ENCODE measurements around the gene RBP4.
A peak's percentile ranks its signal among the peaks of the same experiment; 100 is the strongest.

Gene RBP4

DNA sequence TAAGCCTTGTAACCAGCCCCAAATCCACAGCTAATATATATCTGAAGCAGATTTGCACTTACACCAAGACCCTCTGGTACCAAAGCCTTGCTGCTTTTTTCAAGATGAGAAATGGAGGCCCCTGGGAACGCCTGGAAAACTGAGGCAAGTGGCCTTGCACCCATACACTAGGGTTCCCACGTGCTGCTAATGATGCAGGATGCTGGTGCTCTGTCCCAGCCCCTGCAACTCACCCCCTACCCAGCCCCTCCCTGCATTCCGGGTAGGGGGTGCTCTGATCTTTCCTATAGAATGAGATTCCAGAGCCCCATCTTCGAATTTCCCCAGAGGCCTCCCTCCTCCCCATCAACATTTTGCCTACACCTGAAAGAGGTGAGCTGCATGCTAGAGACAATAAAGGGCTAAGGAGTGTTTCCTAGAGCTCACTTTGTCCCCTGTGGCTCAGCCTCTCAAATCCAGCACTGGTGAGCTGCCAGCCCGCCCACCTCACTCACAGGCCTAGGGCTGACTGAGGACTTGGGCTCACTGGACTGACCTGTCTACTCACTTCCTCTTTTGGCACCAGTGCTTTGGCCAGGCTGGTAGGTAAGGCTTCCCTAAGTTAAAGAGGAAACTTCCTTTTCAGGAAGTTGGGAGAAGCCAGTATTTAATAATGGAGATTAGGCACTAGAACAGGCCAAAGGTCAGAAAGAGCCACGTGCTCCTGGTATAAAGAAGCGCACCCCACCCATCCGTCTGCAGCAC, 9.8 kb downstream of the RBP4 start:
- DNase-seq (ENCODE audit: low read depth in 2 of 2): no peak
- TF ChIP-seq, protein P1, sequence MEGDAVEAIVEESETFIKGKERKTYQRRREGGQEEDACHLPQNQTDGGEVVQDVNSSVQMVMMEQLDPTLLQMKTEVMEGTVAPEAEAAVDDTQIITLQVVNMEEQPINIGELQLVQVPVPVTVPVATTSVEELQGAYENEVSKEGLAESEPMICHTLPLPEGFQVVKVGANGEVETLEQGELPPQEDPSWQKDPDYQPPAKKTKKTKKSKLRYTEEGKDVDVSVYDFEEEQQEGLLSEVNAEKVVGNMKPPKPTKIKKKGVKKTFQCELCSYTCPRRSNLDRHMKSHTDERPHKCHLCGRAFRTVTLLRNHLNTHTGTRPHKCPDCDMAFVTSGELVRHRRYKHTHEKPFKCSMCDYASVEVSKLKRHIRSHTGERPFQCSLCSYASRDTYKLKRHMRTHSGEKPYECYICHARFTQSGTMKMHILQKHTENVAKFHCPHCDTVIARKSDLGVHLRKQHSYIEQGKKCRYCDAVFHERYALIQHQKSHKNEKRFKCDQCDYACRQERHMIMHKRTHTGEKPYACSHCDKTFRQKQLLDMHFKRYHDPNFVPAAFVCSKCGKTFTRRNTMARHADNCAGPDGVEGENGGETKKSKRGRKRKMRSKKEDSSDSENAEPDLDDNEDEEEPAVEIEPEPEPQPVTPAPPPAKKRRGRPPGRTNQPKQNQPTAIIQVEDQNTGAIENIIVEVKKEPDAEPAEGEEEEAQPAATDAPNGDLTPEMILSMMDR (IDR thresholded peaks at IDR 0.05; ENCODE audit: low read depth, low read length): no peak
- no peak overlapping the region for H3K4me3 ChIP-seq (replicated peaks in 1 of 2; ENCODE audit: low read depth in 2 of 2, low read length in 2 of 2)

DNA sequence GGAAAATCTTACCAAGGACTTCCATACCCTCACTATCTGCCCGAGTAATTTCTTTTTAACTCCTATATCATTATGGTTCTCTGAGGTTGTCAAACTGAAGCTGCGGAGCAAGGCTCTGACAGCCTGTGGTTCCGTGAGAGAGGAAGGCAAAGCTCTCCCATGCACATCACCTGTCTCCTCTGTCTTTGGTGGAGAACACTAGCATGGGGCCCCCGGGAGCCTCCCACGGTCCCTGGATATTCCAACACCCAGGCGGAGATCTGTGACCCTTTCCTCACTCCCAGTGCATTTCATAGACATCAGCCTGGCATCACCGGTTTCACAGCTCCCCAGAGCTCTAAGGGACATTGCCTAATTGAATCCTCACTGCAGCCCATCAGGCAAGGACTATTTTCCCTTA, 10.4 kb downstream of the RBP4 start:
- DNase-seq (ENCODE audit: low read depth in 2 of 2): no peak
- TF ChIP-seq, protein P1 (IDR thresholded peaks at IDR 0.05; ENCODE audit: low read depth, low read length): no peak
- H3K4me3 ChIP-seq (replicated peaks in 1 of 2; ENCODE audit: low read depth in 2 of 2, low read length in 2 of 2): no peak overlapping the region

DNA sequence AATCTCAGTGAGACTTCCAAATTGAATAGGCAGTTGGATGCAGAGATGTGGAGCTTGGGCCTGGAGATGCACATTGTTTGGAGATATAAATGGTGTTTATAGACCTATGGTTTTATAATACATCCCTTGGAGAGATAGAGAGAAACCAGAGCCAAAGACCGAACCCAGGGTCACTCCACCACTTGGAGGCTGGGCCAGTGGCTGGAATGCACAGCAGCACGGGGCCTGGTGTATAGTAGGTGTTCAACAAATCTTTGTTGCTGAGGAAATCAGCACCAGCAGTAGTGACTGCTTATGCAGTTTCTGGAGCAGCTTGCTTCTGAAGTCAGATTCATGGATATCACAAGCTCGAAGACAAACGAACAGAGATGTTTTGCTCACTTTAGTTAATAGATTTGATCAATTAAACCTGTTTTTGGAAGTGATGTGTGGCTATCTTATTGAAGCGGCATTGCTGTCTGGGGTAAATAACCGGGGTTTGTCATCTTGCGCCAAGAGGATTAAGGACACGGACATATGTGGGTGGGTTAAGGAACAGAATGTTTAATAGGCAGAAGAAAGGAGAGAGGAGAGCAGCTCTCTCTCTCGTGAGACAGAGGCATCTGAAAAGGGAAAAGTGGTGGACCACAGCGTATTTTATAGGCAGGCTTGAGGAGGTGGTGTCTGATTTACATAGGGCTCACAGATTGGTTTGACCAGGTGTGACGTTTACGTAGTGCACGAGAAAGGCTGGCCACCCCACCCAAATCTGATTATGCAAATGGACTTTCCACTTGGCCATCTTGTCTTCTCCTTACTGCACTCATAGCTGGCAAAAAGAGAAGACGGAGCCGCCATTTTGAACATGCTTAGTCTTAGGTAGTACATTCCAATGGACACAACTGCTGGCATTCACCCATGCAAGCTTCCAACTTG, 11.1 kb downstream of the RBP4 start:
- H3K4me3 ChIP-seq (replicated peaks in 1 of 2; ENCODE audit: low read depth in 2 of 2, low read length in 2 of 2): no peak overlapping the region
- TF ChIP-seq, protein P1 (IDR thresholded peaks at IDR 0.05; ENCODE audit: low read depth, low read length): no peak

DNA sequence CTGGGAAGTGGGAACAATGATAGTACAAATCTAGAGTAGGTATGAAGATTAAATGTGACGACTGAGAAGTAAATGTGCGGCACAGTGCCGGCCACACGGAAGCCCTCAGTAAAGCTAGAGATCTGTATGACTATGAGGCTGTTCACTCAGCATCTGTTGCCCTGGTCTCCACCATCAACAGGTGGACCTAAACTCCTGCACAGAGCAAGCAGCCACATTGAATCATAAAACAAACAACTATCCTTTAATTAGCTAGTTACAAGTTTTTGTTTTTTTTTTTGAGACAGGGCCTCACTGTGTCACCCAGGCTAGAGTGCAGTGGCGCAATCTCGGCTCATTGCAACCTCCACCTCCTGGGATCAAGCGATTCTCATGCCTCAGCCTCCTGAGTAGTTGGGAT, 16.6 kb downstream of the RBP4 start:
- TF ChIP-seq, protein P1 (IDR thresholded peaks at IDR 0.05; ENCODE audit: low read depth, low read length): no peak
- DNase-seq (ENCODE audit: low read depth in 2 of 2): no peak
- H3K4me3 ChIP-seq (replicated peaks in 1 of 2; ENCODE audit: low read depth in 2 of 2, low read length in 2 of 2): no peak overlapping the region

More for the DNA sequence above, 11.1 kb downstream of the RBP4 start:
- no peak for DNase-seq (ENCODE audit: low read depth in 2 of 2)

DNA sequence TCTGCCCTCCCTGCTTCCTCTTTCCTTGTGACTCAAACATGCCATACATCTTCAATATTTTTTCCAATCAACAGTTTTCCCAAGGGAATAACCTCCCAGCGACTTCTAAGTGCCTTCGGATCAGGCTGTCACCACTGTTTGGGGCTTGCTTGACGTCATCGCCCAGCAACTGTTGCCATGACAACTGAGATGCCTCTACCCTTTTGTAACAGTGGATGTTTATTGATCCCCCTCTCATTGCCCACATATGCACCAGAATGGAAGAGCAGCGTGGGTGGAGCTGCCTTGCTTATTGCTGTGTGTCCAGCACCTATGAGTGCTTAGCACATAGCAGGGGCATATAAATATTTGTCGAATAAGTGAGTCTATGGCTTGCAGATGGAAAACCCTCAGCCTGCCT, 20.2 kb downstream of the RBP4 start:
- no peak overlapping the region for H3K4me3 ChIP-seq (replicated peaks in 1 of 2; ENCODE audit: low read depth in 2 of 2, low read length in 2 of 2)
- DNase-seq (ENCODE audit: low read depth in 2 of 2): peak; percentile 9
- TF ChIP-seq, protein P1 (IDR thresholded peaks at IDR 0.05; ENCODE audit: low read depth, low read length): no peak

DNA sequence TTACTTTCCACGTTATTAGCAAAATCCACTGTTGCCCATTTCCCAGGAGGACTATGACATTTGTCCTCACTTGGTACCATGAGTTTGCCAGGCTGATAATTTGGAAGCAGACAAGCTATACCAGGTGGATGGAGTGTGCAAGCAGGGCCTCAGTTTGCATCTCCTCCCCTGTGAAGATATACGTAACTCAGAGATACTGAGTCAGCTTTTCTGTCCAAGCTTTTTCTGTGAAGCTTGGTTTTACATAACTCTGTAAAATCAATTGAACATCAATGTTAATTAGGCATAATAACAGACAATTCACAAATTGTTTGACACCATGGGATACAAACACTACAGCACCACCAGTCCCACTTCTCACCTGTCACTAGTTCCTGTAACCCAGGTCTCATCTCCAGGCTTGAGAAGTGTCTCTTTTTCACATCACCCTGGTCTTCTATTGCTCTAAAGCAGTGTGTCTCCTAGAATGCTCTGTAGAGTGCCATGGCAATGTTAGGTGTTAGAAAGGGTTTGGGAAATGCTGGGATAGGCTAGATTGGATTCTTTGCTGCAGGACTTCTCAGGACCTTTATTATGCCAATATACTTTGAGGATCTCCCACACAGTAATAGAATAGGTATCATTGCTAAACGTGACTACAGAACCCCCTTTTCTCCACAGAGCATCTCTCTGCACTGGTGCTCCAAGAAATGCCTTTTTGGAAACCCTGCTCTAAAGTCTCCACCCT, 20.9 kb downstream of the RBP4 start:
- DNase-seq (ENCODE audit: low read depth in 2 of 2): no peak
- TF ChIP-seq, protein P1 (IDR thresholded peaks at IDR 0.05; ENCODE audit: low read depth, low read length): no peak
- no peak overlapping the region for H3K4me3 ChIP-seq (replicated peaks in 1 of 2; ENCODE audit: low read depth in 2 of 2, low read length in 2 of 2)
